Parathyroid adenoma (tissue), 2 donors: ENCODE results near the gene RYR3.

ENCODE experiments used
- H2AFZ ChIP-seq: fragments of 300-600 bp; sonication (generic); one replicate; pipeline ENCODE4 v1.7.0; 2017; ENCODE audit warnings: antibody characterized with exemption, mild to moderate bottlenecking
- H3K27ac ChIP-seq: fragments of 300-600 bp; sonication (generic); one replicate; pipeline ENCODE4 v1.7.0; 2017
- H3K27me3 ChIP-seq: fragments of 300-600 bp; sonication (generic); one replicate; pipeline ENCODE4 v1.7.0; 2017; ENCODE audit warnings: low read length; ENCODE audit not compliant: control insufficient read depth, insufficient read depth
- H3K36me3 ChIP-seq: fragments of 300-600 bp; sonication (generic); one replicate; pipeline ENCODE4 v1.7.0; 2017; ENCODE audit warnings: low read length; ENCODE audit not compliant: control insufficient read depth, insufficient read depth
- H3K4me1 ChIP-seq: fragments of 300-600 bp; sonication (generic); one replicate; pipeline ENCODE4 v1.7.0; 2017; ENCODE audit warnings: control low read depth
- H3K4me2 ChIP-seq: fragments of 300-600 bp; sonication (generic); one replicate; pipeline ENCODE4 v1.7.0; 2017; ENCODE audit warnings: low read length
- H3K4me3 ChIP-seq: fragments of 300-600 bp; sonication (generic); one replicate; pipeline ENCODE4 v1.7.0; 2017; ENCODE audit warnings: low read depth, low read length
- H3K79me2 ChIP-seq: fragments of 300-600 bp; sonication (generic); one replicate; pipeline ENCODE4 v1.7.0; 2017; ENCODE audit warnings: control low read depth
- H3K9ac ChIP-seq: fragments of 300-600 bp; sonication (generic); one replicate; pipeline ENCODE4 v1.7.0; 2017; ENCODE audit warnings: mild to moderate bottlenecking
- H3K9me3 ChIP-seq: fragments of 300-600 bp; sonication (generic); one replicate; pipeline ENCODE4 v1.7.0; 2017; ENCODE audit warnings: low read length; ENCODE audit not compliant: control insufficient read depth
- TF ChIP-seq, protein P1 (sequence below): fragments of 300-600 bp; sonication (generic); IDR thresholded peaks from one replicate; pipeline ENCODE4 v1.7.0; 2017; ENCODE audit warnings: antibody characterized with exemption, mild to moderate bottlenecking
- donor health status: primary hyperparathyroidism.

Gene RYR3

DNA sequence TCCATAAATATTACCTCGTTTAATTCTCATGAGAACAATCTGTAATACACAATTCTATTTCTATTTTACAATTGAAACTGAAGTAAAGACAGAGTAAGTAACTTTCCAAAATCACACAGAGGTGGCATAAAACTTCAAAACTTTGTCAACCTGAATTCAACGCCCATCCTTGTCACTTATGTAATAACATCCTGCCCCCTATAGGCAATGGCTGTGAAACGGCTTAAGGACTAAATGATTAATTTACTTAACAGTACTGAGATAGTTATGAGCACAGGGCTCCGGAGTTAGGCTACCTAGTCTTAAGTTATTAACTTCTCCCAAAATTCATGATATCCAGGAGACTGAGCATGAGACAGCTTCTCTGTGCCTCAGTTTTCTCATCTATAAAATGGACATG, 364.5 kb downstream of the RYR3 start:
- H3K79me2 ChIP-seq: no peaks in the 10 kb centered on the region
- no peak overlapping the region for H3K9ac ChIP-seq
- H2AFZ ChIP-seq: no peak overlapping the region
- H3K27ac ChIP-seq: no peak overlapping the region
- H3K36me3 ChIP-seq: no peaks in the 10 kb centered on the region
- no peaks in the 10 kb centered on the region for H3K27me3 ChIP-seq
- H3K9me3 ChIP-seq: no peaks in the 10 kb centered on the region
- no peak overlapping the region for H3K4me2 ChIP-seq
- TF ChIP-seq, protein P1, sequence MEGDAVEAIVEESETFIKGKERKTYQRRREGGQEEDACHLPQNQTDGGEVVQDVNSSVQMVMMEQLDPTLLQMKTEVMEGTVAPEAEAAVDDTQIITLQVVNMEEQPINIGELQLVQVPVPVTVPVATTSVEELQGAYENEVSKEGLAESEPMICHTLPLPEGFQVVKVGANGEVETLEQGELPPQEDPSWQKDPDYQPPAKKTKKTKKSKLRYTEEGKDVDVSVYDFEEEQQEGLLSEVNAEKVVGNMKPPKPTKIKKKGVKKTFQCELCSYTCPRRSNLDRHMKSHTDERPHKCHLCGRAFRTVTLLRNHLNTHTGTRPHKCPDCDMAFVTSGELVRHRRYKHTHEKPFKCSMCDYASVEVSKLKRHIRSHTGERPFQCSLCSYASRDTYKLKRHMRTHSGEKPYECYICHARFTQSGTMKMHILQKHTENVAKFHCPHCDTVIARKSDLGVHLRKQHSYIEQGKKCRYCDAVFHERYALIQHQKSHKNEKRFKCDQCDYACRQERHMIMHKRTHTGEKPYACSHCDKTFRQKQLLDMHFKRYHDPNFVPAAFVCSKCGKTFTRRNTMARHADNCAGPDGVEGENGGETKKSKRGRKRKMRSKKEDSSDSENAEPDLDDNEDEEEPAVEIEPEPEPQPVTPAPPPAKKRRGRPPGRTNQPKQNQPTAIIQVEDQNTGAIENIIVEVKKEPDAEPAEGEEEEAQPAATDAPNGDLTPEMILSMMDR: no peak
- H3K4me3 ChIP-seq: no peak overlapping the region
- no peaks in the 10 kb centered on the region for H3K4me1 ChIP-seq

DNA sequence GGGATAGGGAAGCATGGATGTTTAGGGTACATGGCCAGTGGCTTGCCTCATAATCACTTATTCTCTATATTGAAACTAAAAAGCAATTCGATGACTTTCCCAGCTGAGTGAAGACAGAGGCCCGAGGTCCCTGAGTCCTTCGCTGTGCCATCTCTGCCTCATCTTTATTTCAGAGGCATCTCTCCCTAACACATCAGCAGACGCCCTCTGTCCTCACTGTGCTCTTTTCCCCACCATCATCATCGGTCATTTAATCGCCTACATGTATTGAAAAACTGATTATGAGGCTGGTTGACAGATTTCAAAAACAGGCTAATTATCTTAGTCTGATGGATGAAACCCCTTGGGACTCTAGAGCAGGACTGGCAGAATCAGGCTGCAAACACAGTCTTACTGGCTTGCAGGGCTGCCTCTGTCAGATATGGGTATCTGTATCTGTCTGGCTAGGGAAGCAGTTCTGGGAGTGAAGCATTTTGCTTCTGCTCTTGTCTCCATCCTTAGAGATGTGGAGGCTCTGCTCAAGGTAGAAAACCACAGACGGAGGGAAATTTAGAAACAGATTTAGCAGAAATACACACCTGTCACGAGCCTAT, 366.6 kb downstream of the RYR3 start:
- no peak overlapping the region for H3K9ac ChIP-seq
- no peak overlapping the region for H3K4me2 ChIP-seq
- no peak overlapping the region for H2AFZ ChIP-seq
- no peak overlapping the region for H3K27ac ChIP-seq
- no peak overlapping the region for H3K4me3 ChIP-seq
- no peaks in the 10 kb centered on the region for H3K36me3 ChIP-seq
- TF ChIP-seq, protein P1: no peak
- no peaks in the 10 kb centered on the region for H3K9me3 ChIP-seq
- H3K79me2 ChIP-seq: no peaks in the 10 kb centered on the region
- no peaks in the 10 kb centered on the region for H3K4me1 ChIP-seq
- H3K27me3 ChIP-seq: no peaks in the 10 kb centered on the region

DNA sequence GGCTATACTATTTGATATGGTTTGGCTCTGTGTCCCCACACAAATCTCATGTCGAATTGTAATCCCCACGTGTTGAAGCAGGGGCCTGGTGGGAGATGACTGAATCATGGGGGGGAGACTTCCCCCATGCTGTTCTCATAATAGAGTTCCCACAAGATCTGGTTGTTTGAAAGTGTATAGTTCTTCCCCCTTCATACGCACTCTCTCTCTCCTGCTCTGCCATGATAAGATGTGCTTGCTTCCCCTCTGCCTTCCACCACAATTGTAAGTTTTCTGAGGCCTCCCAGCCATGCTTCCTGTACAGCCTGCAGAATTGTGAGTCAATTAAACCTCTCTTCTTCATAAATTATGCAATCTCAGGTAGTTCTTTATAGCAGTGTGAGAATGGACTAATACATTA, 367.4 kb downstream of the RYR3 start:
- Histone ChIP-seq H3K9me3 (no peaks in the 10 kb centered on the region), H3K4me1 (no peaks in the 10 kb centered on the region), H3K79me2 (no peaks in the 10 kb centered on the region), H3K4me2 (no peak overlapping the region), H3K27me3 (no peaks in the 10 kb centered on the region), H2AFZ (no peak overlapping the region), H3K9ac (no peak overlapping the region), H3K36me3 (no peaks in the 10 kb centered on the region), H3K27ac (no peak overlapping the region), H3K4me3 (no peak overlapping the region)
- TF ChIP-seq, protein P1: no peak

DNA sequence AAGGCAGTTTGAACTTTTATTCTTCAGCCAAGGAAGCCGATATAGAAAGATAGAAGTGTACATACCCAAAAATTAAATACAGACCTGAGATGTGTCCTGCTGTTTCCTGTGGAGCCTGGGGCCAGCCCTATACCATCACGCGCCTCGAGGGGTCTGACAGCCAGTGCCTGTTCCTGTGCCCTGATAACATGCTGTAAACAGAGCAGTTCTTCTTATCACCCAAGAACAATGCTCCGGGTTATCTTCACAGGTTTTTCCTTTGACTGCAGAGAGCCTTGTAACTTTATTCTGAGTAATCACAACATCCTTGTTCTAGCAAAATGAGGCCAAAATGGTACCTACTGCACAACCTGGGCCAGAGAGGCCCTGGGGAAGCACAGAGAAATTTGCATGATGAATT, 367.8 kb downstream of the RYR3 start:
- no peaks in the 10 kb centered on the region for H3K36me3 ChIP-seq
- no peaks in the 10 kb centered on the region for H3K4me1 ChIP-seq
- H3K27me3 ChIP-seq: no peaks in the 10 kb centered on the region
- no peaks in the 10 kb centered on the region for H3K79me2 ChIP-seq
- TF ChIP-seq, protein P1: no peak
- no peak overlapping the region for H3K9ac ChIP-seq
- no peak overlapping the region for H3K27ac ChIP-seq
- no peak overlapping the region for H2AFZ ChIP-seq
- no peaks in the 10 kb centered on the region for H3K9me3 ChIP-seq
- no peak overlapping the region for H3K4me3 ChIP-seq
- H3K4me2 ChIP-seq: no peak overlapping the region

DNA sequence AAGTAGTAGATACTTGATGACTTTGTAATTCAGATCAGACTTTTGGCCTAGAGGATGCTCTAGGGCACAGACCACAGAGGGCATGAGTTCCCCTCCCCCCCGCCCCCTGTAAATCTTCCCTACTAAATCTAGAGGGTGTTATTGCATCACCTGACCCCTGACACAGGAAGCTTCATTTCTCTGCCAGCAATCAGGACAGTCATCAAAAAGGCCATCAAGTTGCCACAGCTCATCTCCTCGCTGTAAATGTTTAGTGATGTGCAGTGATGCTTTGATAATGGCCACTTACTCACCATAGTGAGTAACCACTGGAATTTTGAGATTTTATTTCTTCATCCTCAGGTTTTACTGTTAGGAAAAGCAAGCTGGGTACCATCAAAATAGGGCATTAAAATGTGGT, 368.3 kb downstream of the RYR3 start:
- Histone ChIP-seq H3K27ac (no peak overlapping the region), H3K36me3 (no peaks in the 10 kb centered on the region), H3K9ac (no peak overlapping the region), H3K79me2 (no peaks in the 10 kb centered on the region), H3K27me3 (no peaks in the 10 kb centered on the region), H3K4me3 (no peak overlapping the region), H3K4me2 (no peak overlapping the region), H2AFZ (no peak overlapping the region), H3K9me3 (no peaks in the 10 kb centered on the region), H3K4me1 (no peaks in the 10 kb centered on the region)
- TF ChIP-seq, protein P1: no peak
